ENCODE data around the gene ENTPD8.

The ENTPD8 gene

DNA sequence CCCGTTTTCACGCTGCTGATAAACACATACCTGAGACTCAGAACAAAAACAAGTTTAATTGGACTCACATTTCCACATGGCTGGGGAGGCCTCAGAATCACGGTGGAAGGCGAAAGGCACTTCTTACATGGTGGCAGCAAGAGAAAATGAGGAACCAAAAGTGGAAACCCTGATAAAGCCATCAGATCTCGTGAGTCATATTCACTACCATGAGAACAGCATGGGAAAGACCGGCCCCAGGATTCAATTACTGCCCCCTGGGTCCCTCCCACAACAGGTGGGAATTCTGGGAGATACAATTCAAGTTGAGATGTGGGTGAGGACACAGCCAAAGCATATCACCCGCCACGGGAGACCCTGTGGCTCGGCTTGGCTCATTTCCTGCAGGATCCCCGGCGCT lies 38.4 kb downstream of the ENTPD8 start:
- Histone ChIP-seq H3K27ac (ENCODE audit: low read depth, low read length) (no peak overlapping the region), H3K9me3 (ENCODE audit: control insufficient read depth in 1 of 2, low read length in 2 of 2) (no peaks in the 10 kb centered on the region), H3K9ac (ENCODE audit: low read depth in 1 of 2, low read length in 2 of 2) (no peak overlapping the region), H3K27me3 (ENCODE audit: control insufficient read depth in 1 of 2, insufficient read depth in 2 of 2, low read length in 2 of 2) (no peaks in the 10 kb centered on the region), H3K4me3 (ENCODE audit: low read depth in 1 of 2, low read length in 2 of 2) (no peak overlapping the region), H3K36me3 (ENCODE audit: control insufficient read depth in 1 of 2, insufficient read depth in 2 of 2, low read length in 2 of 2) (no peaks in the 10 kb centered on the region), H3K4me1 (ENCODE audit: control insufficient read depth in 1 of 2, insufficient read depth in 2 of 2, low read length in 2 of 2) (peaks cover 6 to 11% of the 10 kb centered on the region in 2 donors)

DNA sequence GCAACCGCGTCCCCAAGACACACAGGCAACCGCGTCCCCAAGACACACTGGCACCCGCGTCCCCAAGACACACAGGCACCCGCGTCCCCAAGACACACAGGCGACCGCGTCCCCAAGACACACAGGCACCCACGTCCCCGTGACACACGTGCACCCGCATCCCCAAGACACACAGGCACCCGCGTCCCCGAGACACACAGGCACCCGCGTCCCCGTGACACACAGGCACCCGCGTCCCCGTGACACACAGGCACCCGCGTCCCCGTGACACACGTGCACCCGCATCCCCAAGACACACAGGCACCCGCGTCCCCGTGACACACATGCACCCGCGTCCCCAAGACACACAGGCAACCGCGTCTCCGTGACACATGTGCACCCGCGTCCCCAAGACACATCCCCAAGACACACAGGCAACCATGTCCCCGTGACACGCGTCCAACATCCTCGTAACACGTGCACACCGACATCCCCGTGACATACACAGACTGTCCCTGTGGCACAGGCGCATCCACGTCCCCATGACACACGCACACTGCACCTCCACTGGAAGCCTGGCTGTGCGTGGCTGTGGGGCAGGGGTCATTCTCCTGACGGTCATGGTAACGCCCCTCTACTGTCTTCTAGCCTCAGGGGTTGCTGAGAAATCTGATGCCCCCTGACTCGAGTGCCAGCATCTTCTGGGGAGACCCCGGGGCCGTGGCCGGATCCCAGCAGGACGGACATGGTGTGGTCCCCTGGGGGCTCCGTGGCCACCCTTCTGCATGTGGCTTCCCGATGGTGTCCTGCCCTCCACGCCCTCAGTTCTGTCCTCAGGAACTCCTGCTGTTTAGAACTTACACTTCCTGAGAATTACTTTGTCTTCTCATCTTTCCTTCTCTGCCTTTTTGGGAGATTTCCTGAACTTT lies 42.3 kb downstream of the ENTPD8 start:
- peaks cover 6 to 7% of the 10 kb centered on the region in 2 donors for H3K4me1 ChIP-seq (ENCODE audit: control insufficient read depth in 1 of 2, insufficient read depth in 2 of 2, low read length in 2 of 2)

DNA sequence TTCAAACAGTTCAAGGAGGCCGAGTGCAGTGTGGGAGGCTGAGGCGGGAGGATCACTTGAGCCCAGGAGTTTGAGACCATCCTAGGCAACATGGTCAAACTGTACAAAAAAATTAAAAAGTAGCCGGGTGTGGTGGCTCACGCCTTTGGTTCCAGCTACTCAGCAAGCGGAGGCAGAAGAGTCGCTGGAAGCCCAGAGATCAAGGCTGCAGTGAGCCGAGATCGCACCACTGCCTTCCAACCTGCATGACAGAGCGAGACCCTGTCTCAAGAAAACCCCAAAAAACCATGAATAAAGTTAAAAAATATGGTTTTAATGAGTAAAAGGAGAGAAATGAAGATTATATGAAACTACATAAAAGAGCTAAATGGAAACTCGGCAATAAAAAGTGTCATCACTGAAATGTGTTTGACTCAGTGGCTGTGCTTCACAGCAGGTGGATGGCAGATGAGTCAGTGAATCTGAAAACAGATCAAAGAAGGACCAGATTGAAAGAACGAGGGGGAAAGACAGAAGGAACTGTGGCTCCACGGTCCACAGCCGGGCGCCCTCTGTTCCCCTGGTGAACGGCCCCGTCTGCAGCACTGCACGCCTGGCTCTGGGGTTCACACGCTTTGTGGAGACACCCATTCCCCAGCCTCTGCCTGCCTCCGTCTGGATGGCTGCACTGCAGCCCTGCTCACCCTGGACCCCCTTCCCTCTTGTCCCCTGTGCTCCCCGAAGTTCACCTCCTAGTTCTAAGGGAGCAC lies 43.3 kb downstream of the ENTPD8 start:
- Histone ChIP-seq H3K27me3 (ENCODE audit: control insufficient read depth in 1 of 2, insufficient read depth in 2 of 2, low read length in 2 of 2) (no peaks in the 10 kb centered on the region), H3K9ac (ENCODE audit: low read depth in 1 of 2, low read length in 2 of 2) (no peak overlapping the region), H3K36me3 (ENCODE audit: control insufficient read depth in 1 of 2, insufficient read depth in 2 of 2, low read length in 2 of 2) (no peaks in the 10 kb centered on the region), H3K9me3 (ENCODE audit: control insufficient read depth in 1 of 2, low read length in 2 of 2) (no peaks in the 10 kb centered on the region), H3K27ac (ENCODE audit: low read depth, low read length) (no peak overlapping the region), H3K4me3 (ENCODE audit: low read depth in 1 of 2, low read length in 2 of 2) (no peak overlapping the region), H3K4me1 (ENCODE audit: control insufficient read depth in 1 of 2, insufficient read depth in 2 of 2, low read length in 2 of 2) (peaks cover 6 to 7% of the 10 kb centered on the region in 2 donors)

More for the DNA sequence above, 42.3 kb downstream of the ENTPD8 start:
- no peak overlapping the region for H3K4me3 ChIP-seq (ENCODE audit: low read depth in 1 of 2, low read length in 2 of 2)
- H3K9me3 ChIP-seq (ENCODE audit: control insufficient read depth in 1 of 2, low read length in 2 of 2) = no peaks in the 10 kb centered on the region
- no peak overlapping the region for H3K9ac ChIP-seq (ENCODE audit: low read depth in 1 of 2, low read length in 2 of 2)
- H3K36me3 ChIP-seq (ENCODE audit: control insufficient read depth in 1 of 2, insufficient read depth in 2 of 2, low read length in 2 of 2) = no peaks in the 10 kb centered on the region
- H3K27me3 ChIP-seq (ENCODE audit: control insufficient read depth in 1 of 2, insufficient read depth in 2 of 2, low read length in 2 of 2) = no peaks in the 10 kb centered on the region
- no peak overlapping the region for H3K27ac ChIP-seq (ENCODE audit: low read depth, low read length)

DNA sequence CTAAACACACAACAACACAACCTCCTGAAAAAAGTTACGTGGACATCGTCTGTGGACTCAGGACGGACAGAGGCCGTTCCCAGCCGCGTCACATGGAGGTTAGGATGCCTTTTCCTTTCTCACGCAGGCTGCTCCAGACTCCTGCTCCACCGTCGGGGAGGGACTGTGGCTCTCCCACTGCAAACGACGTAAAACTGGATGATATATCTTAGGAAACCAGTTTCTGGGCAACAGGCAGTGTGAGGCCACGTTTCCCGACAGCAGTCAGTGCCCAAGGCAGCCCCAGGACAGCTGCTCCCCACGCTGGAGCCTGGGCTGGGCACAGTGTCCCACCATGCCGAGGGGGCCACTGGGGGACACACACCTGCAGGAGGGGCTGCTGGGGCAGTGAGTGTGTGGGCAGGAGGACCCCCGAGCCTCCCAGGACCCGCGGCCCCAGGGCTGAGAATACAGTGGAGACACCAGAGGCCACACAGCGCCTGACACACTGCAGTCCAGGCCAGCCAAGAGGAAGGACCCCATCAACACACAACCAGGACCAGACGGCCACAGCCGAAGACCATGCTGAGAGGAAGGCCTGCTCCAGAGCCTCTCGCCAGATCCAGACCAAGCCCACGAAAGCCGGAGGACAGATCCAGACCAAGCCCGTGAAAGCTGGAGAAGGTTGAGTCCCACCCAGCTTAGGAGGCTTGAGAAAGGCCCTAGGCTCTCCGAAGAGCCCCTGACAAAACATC lies 44.4 kb downstream of the ENTPD8 start:
- Histone ChIP-seq H3K9me3 (ENCODE audit: control insufficient read depth in 1 of 2, low read length in 2 of 2) (no peaks in the 10 kb centered on the region), H3K27me3 (ENCODE audit: control insufficient read depth in 1 of 2, insufficient read depth in 2 of 2, low read length in 2 of 2) (no peaks in the 10 kb centered on the region), H3K4me3 (ENCODE audit: low read depth in 1 of 2, low read length in 2 of 2) (no peak overlapping the region), H3K9ac (ENCODE audit: low read depth in 1 of 2, low read length in 2 of 2) (no peak overlapping the region), H3K4me1 (ENCODE audit: control insufficient read depth in 1 of 2, insufficient read depth in 2 of 2, low read length in 2 of 2) (peaks cover 6 to 7% of the 10 kb centered on the region in 2 donors), H3K36me3 (ENCODE audit: control insufficient read depth in 1 of 2, insufficient read depth in 2 of 2, low read length in 2 of 2) (peaks cover 0 to 5% of the 10 kb centered on the region in 2 donors), H3K27ac (ENCODE audit: low read depth, low read length) (no peak overlapping the region)

DNA sequence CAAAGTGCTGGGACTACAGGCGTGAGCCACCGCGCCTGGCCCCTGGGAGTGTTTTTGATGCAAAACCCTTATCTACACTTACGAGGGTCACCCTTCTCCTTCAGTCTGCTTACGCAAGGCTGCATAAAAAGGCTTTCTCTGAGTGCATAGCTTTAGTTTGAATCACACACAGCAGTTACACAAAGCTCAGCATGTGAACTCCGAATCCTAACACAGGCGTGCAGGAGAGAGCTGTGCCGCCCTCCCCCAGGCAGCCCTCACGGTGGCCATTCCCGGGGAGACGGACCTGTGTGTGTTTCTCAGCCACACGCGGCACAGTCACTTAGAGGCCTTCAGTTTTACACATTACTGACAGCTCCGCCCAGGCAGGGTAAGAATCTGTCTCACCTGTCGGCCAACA lies 44.9 kb downstream of the ENTPD8 start:
- no peak overlapping the region for H3K4me3 ChIP-seq (ENCODE audit: low read depth in 1 of 2, low read length in 2 of 2)
- H3K36me3 ChIP-seq (ENCODE audit: control insufficient read depth in 1 of 2, insufficient read depth in 2 of 2, low read length in 2 of 2) = peaks cover 0 to 5% of the 10 kb centered on the region in 2 donors

DNA sequence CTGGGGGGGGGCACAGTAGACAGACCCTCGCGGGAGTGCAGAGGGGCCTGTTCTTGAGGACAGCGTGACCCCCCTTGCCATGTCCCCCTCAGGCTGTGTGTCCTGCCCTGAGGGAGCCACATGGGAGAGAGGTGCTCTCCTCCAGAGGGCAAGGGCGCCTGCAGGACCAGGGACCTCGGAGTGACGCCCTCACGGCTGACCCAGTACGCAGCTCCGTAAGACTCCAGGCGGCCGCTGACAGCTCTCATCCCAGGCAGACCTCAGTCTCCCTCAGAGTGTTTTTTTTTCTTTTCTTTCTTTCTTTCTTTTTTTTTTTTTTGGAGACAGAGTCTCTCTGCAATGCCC lies 45.5 kb downstream of the ENTPD8 start:
- H3K4me3 ChIP-seq (ENCODE audit: low read depth in 1 of 2, low read length in 2 of 2) = no peak overlapping the region
- H3K27ac ChIP-seq (ENCODE audit: low read depth, low read length) = no peak overlapping the region
- no peaks in the 10 kb centered on the region for H3K9me3 ChIP-seq (ENCODE audit: control insufficient read depth in 1 of 2, low read length in 2 of 2)
- H3K4me1 ChIP-seq (ENCODE audit: control insufficient read depth in 1 of 2, insufficient read depth in 2 of 2, low read length in 2 of 2) = peaks cover 6 to 10% of the 10 kb centered on the region in 2 donors
- peaks cover 0 to 5% of the 10 kb centered on the region in 2 donors for H3K36me3 ChIP-seq (ENCODE audit: control insufficient read depth in 1 of 2, insufficient read depth in 2 of 2, low read length in 2 of 2)
- H3K9ac ChIP-seq (ENCODE audit: low read depth in 1 of 2, low read length in 2 of 2) = no peak overlapping the region
- H3K27me3 ChIP-seq (ENCODE audit: control insufficient read depth in 1 of 2, insufficient read depth in 2 of 2, low read length in 2 of 2) = no peaks in the 10 kb centered on the region

More for the DNA sequence above, 44.9 kb downstream of the ENTPD8 start:
- H3K27me3 ChIP-seq (ENCODE audit: control insufficient read depth in 1 of 2, insufficient read depth in 2 of 2, low read length in 2 of 2) = no peaks in the 10 kb centered on the region
- no peak overlapping the region for H3K9ac ChIP-seq (ENCODE audit: low read depth in 1 of 2, low read length in 2 of 2)
- H3K4me1 ChIP-seq (ENCODE audit: control insufficient read depth in 1 of 2, insufficient read depth in 2 of 2, low read length in 2 of 2) = peaks cover 6 to 8% of the 10 kb centered on the region in 2 donors
- H3K9me3 ChIP-seq (ENCODE audit: control insufficient read depth in 1 of 2, low read length in 2 of 2) = no peaks in the 10 kb centered on the region
- no peak overlapping the region for H3K27ac ChIP-seq (ENCODE audit: low read depth, low read length)

DNA sequence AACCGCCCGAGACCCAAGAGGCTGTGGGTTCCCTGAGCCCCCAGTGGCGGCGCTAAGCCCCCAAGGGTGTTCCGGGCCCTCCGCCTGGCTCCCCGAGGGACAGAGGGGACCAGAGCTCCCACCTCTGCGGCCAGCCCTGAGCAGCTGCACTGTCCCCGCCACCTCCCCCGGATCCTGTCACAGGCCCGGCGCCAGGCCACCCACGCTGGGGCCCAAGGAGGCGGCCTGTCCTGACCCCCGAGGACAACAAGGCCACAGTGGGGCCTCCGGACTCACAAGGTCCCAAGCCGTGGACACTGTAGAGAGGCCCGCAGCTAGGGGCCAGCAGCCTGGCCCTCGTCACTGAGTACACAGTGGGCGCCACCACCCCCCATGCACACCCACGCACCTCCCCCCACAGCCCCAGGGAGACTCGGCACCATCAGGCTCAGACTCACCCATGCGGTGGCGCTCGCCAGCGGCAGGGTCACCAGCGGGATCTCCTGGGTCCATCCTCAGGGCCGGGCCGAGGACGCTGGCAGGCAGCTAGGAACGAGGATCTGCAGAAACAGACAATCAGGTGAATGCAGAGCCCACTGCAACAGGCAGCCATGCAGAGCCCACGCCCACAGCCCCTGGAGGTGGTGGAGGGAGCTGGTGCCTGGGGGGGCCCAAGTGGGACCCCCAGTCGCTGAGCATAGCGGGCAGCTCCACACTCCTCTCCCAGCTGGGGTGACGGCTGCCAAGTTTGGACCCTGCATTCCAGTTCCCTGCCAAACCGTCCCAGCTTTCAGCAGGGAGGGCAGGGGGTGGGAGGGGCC lies 46.1 kb downstream of the ENTPD8 start:
- peaks cover 6 to 10% of the 10 kb centered on the region in 2 donors for H3K4me1 ChIP-seq (ENCODE audit: control insufficient read depth in 1 of 2, insufficient read depth in 2 of 2, low read length in 2 of 2)
- H3K9ac ChIP-seq (ENCODE audit: low read depth in 1 of 2, low read length in 2 of 2) = no peak overlapping the region
- H3K36me3 ChIP-seq (ENCODE audit: control insufficient read depth in 1 of 2, insufficient read depth in 2 of 2, low read length in 2 of 2) = peaks cover 0 to 5% of the 10 kb centered on the region in 2 donors
- no peak overlapping the region for H3K27ac ChIP-seq (ENCODE audit: low read depth, low read length)
- H3K9me3 ChIP-seq (ENCODE audit: control insufficient read depth in 1 of 2, low read length in 2 of 2) = no peaks in the 10 kb centered on the region
- no peaks in the 10 kb centered on the region for H3K27me3 ChIP-seq (ENCODE audit: control insufficient read depth in 1 of 2, insufficient read depth in 2 of 2, low read length in 2 of 2)
- no peak overlapping the region for H3K4me3 ChIP-seq (ENCODE audit: low read depth in 1 of 2, low read length in 2 of 2)

DNA sequence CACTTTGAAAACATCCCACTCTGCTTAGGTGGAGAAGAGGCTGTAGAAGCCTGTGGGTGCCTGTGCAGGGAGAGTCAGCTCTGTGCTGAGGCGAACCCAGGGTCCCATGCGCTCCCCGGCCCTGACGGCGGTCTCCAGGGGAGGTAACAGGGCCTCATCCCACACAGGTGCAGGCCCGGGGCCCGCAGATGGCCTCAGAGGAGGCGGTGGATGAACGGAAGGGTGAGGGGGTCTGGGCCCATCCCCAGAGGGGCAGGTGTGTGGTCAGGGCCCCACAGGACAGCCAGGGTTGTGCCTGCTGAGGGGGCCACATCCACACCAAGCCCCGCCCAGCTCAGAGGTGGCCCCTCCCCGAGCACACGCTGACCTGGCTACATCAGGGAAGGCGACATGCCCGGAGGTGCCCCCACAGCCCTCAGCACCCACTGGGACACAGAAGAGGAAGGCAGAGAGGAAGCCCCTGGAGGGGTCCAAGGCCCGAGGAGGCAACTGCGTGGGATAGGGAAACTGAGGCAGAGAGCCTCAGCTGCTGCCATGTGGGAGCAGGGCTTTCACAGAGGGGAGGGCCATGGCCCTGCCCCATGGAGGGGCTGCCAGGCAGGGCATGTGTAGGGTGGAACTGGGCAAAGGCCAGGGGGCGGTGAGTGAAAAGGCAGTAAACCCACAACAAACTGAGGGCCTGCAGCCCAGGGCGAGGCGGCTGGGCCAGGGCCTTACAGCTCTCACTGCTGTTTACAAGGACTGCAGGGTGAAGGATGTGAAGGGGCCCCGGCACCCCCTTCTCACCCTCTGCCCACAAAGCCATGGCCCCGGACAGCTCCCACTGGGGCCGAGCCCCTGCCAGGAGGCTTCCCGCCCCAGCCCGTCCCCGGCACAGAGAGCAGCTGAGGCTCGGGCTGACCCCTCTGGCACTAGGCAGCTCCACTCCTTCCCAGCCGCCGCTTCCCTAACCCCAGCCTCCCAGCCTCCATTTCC lies 47.7 kb downstream of the ENTPD8 start:
- Histone ChIP-seq H3K27me3 (ENCODE audit: control insufficient read depth in 1 of 2, insufficient read depth in 2 of 2, low read length in 2 of 2) (no peaks in the 10 kb centered on the region), H3K36me3 (ENCODE audit: control insufficient read depth in 1 of 2, insufficient read depth in 2 of 2, low read length in 2 of 2) (peaks cover 0 to 11% of the 10 kb centered on the region in 2 donors)

More for the DNA sequence above, 47.7 kb downstream of the ENTPD8 start:
- Histone ChIP-seq H3K4me3 (ENCODE audit: low read depth in 1 of 2, low read length in 2 of 2) (no peak overlapping the region), H3K9me3 (ENCODE audit: control insufficient read depth in 1 of 2, low read length in 2 of 2) (no peaks in the 10 kb centered on the region), H3K4me1 (ENCODE audit: control insufficient read depth in 1 of 2, insufficient read depth in 2 of 2, low read length in 2 of 2) (peaks cover 0 to 3% of the 10 kb centered on the region in 2 donors), H3K27ac (ENCODE audit: low read depth, low read length) (no peak overlapping the region), H3K9ac (ENCODE audit: low read depth in 1 of 2, low read length in 2 of 2) (no peak overlapping the region)

All from duodenal mucosa (tissue), 2 donors.